Erythroblast (primary cell): ENCODE data around the gene CCR9.

Experiments
- GATA1 ChIP-seq: IDR thresholded peaks from 2 replicates; pipeline ENCODE4 v1.6.1; 2011; ENCODE audit warnings: low read depth, mild to moderate bottlenecking, control low read depth, low read length, moderate library complexity
- POLR2A ChIP-seq: IDR thresholded peaks from 2 replicates; pipeline ENCODE4 v1.6.1; 2011; ENCODE audit warnings: mild to moderate bottlenecking, low read length

- TF ChIP-seq POLR2A (no peak), GATA1 (no peak)
Observed at GRCh38 chr3:45948881-45949280, 62.5 kb downstream of the CCR9 start.
